Ureter (tissue), 1 donor: ENCODE measurements around the gene ARHGAP6. TPM values are rescaled to one million over a fixed set of nuclear protein-coding genes. Genes with fewer than 3 reads are reported as not detected.
"Not testable (repeated sequence)": the region's sequence is repeated elsewhere in the genome, so short reads cannot be mapped to it uniquely, and the experiment has no call there.

Source experiments
- DNase-seq: peaks from one replicate; pipeline ENCODE4 v3.0.0-alpha.2; 2020; ENCODE audit warnings: low spot score
- total RNA-seq: library from RNA; stranded (reverse); gene quantifications from one replicate; pipeline ENCODE4 v1.2.4, GENCODE V29; 2023
- donor health status: DM: yes; HTN: yes; CAD: no.

ARHGAP6 gene
- total RNA-seq, 1 donor from 2014 or later, result 29.6 TPM

- DNase-seq, result no peak
These were observed 266.1 kb downstream of the ARHGAP6 start for GRCh38 chrX:11399489-11400094.

GRCh38 chrX:11398785-11399184, 266.9 kb downstream of the ARHGAP6 start:
- DNase-seq, result no peak

GRCh38 chrX:11398139-11398538, 267.6 kb downstream of the ARHGAP6 start:
- no peak for DNase-seq

GRCh38 chrX:11397680-11398079, 268.0 kb downstream of the ARHGAP6 start:
- no peak for DNase-seq

- DNase-seq, result no peak
These were observed 269.9 kb downstream of the ARHGAP6 start for GRCh38 chrX:11395859-11396258.

GRCh38 chrX:11393949-11394654, 271.6 kb downstream of the ARHGAP6 start:
- DNase-seq, result no peak

- no peak for DNase-seq
These were observed 278.9 kb downstream of the ARHGAP6 start for GRCh38 chrX:11386812-11387211.

- DNase-seq, result no peak
These were observed 279.7 kb downstream of the ARHGAP6 start for GRCh38 chrX:11386001-11386523.

- no peak for DNase-seq
These were observed 282.8 kb downstream of the ARHGAP6 start for GRCh38 chrX:11382930-11383329.

- DNase-seq, result peak; percentile 64
These were observed 284.3 kb downstream of the ARHGAP6 start for GRCh38 chrX:11381464-11381863.

GRCh38 chrX:11380187-11380844, 285.4 kb downstream of the ARHGAP6 start:
- DNase-seq, result no peak

GRCh38 chrX:11376163-11376562, 289.6 kb downstream of the ARHGAP6 start:
- DNase-seq, result no peak

GRCh38 chrX:11375614-11376119, 290.1 kb downstream of the ARHGAP6 start:
- no peak for DNase-seq

- DNase-seq, result no peak
These were observed 291.1 kb downstream of the ARHGAP6 start for GRCh38 chrX:11374570-11374969.

GRCh38 chrX:11371106-11371505, 294.6 kb downstream of the ARHGAP6 start:
- DNase-seq, result no peak

- no peak for DNase-seq
These were observed 297.9 kb downstream of the ARHGAP6 start for GRCh38 chrX:11367609-11368430.

GRCh38 chrX:11366998-11367595, 298.6 kb downstream of the ARHGAP6 start:
- no peak for DNase-seq

- no peak for DNase-seq
These were observed 300.3 kb downstream of the ARHGAP6 start for GRCh38 chrX:11365426-11365825.

GRCh38 chrX:11364835-11365234, 300.9 kb downstream of the ARHGAP6 start:
- no peak for DNase-seq

- not testable (repeated sequence) for DNase-seq
These were observed 301.9 kb downstream of the ARHGAP6 start for GRCh38 chrX:11363825-11364224.

GRCh38 chrX:11363069-11363594, 302.6 kb downstream of the ARHGAP6 start:
- no peak for DNase-seq
